Trophoblast cell (in vitro differentiated cells and primary cell): ENCODE measurements around the gene OPN3. TPM values are rescaled to one million over a fixed set of nuclear protein-coding genes. Genes with fewer than 3 reads are reported as not detected.

ENCODE experiments used
- DNase-seq, 2 donors: peaks; one replicate each; pipeline ENCODE4 v3.0.0-alpha.2; 2016
- H2AFZ ChIP-seq: 2 replicates; pipeline ENCODE4 v1.6.1; 2013; ENCODE audit warnings: low read length, moderate library complexity, mild to moderate bottlenecking; ENCODE audit not compliant: insufficient read depth, poor library complexity
- H2AK5ac ChIP-seq: 2 replicates; pipeline ENCODE4 v1.6.1; 2013; ENCODE audit warnings: mild to moderate bottlenecking, low read length
- H2BK120ac ChIP-seq: 2 replicates; pipeline ENCODE4 v1.6.1; 2013; ENCODE audit warnings: low read length, mild to moderate bottlenecking, moderate library complexity; ENCODE audit not compliant: insufficient read depth, poor library complexity
- H2BK12ac ChIP-seq: 2 replicates; pipeline ENCODE4 v1.6.1; 2013; ENCODE audit warnings: mild to moderate bottlenecking, low read length, moderate library complexity
- H2BK5ac ChIP-seq: 2 replicates; pipeline ENCODE4 v1.6.1; 2013; ENCODE audit warnings: low read length, low read depth, moderate library complexity, mild to moderate bottlenecking; ENCODE audit not compliant: poor library complexity
- H3K14ac ChIP-seq: 2 replicates; pipeline ENCODE4 v1.6.1; 2013; ENCODE audit warnings: mild to moderate bottlenecking, low read length
- H3K18ac ChIP-seq: 2 replicates; pipeline ENCODE4 v1.6.1; 2013; ENCODE audit warnings: mild to moderate bottlenecking, low read length
- H3K23ac ChIP-seq: 2 replicates; pipeline ENCODE4 v1.6.1; 2013; ENCODE audit warnings: low read length
- H3K27ac ChIP-seq: 2 replicates; pipeline ENCODE4 v1.5.1; 2013; ENCODE audit warnings: low read depth, mild to moderate bottlenecking, inconsistent platforms, low read length, moderate library complexity
- H3K27me3 ChIP-seq: 2 replicates; pipeline ENCODE4 v1.6.1; 2013; ENCODE audit warnings: inconsistent platforms, mild to moderate bottlenecking, low read length, moderate library complexity; ENCODE audit not compliant: insufficient read depth
- H3K36me3 ChIP-seq, 2 experiments: 1 replicate in 1 of 2; 2 replicates in 1 of 2; pipeline ENCODE4 v1.6.1; 2013; ENCODE audit warnings: low read length in 2 of 2, mild to moderate bottlenecking in 2 of 2, moderate library complexity in 1 of 2; ENCODE audit not compliant: insufficient read depth in 2 of 2, control insufficient read depth in 1 of 2
- H3K4ac ChIP-seq: 2 replicates; pipeline ENCODE4 v1.6.1; 2013; ENCODE audit warnings: low read depth, mild to moderate bottlenecking, low read length, moderate library complexity
- H3K4me1 ChIP-seq, 2 experiments: 1 replicate in 1 of 2; 2 replicates in 1 of 2; pipeline ENCODE4 v1.6.1; 2013; ENCODE audit warnings: low read length in 2 of 2, mild to moderate bottlenecking in 2 of 2, moderate library complexity in 1 of 2; ENCODE audit not compliant: insufficient read depth in 2 of 2, control insufficient read depth in 1 of 2
- H3K4me2 ChIP-seq: 2 replicates; pipeline ENCODE4 v1.6.1; 2013; ENCODE audit warnings: inconsistent platforms, mild to moderate bottlenecking, low read length, moderate library complexity
- H3K4me3 ChIP-seq: 2 replicates; pipeline ENCODE4 v1.5.1; 2013; ENCODE audit warnings: mild to moderate bottlenecking, low read depth, low read length, inconsistent platforms
- H3K79me1 ChIP-seq: one replicate; pipeline ENCODE4 v1.6.1; 2013; ENCODE audit warnings: low read length
- H3K79me2 ChIP-seq: 2 replicates; pipeline ENCODE4 v1.6.1; 2013; ENCODE audit warnings: low read length, mild to moderate bottlenecking; ENCODE audit not compliant: control insufficient read depth, insufficient read depth, poor library complexity
- H3K9ac ChIP-seq: 2 replicates; pipeline ENCODE4 v1.6.1; 2013; ENCODE audit warnings: mild to moderate bottlenecking, low read length
- H3K9me3 ChIP-seq: 2 replicates; pipeline ENCODE4 v1.6.1; 2013; ENCODE audit warnings: low read depth, mild to moderate bottlenecking, control low read depth, inconsistent platforms, low read length; ENCODE audit not compliant: insufficient read depth
- H4K12ac ChIP-seq: 2 replicates; pipeline ENCODE4 v1.6.1; 2013; ENCODE audit warnings: low read depth, mild to moderate bottlenecking, low read length, moderate library complexity
- H4K8ac ChIP-seq: 2 replicates; pipeline ENCODE4 v1.6.1; 2013; ENCODE audit warnings: low read depth, mild to moderate bottlenecking, low read length, moderate library complexity
- H4K91ac ChIP-seq: one replicate; pipeline ENCODE4 v1.6.1; 2013; ENCODE audit warnings: low read depth, mild to moderate bottlenecking, low read length, moderate library complexity
- WGBS: extraction: QIAGEN DNeasy Blood & Tissue Kit; methylation state at CpG from one replicate; pipeline ENCODE4 v1.1.7; 2013; ENCODE audit warnings: missing lambda C conversion rate; ENCODE audit not compliant: insufficient read length, insufficient coverage; ENCODE audit errors: extremely low coverage; 5-methylcytosine and 5-hydroxymethylcytosine counted together
- polyA plus RNA-seq: library from polyadenylated mRNA; stranded (reverse); fragments of 200-250 nt; gene quantifications from 2 replicates; pipeline ENCODE4 v1.2.3, GENCODE V29; 2013

OPN3 gene, protein sequence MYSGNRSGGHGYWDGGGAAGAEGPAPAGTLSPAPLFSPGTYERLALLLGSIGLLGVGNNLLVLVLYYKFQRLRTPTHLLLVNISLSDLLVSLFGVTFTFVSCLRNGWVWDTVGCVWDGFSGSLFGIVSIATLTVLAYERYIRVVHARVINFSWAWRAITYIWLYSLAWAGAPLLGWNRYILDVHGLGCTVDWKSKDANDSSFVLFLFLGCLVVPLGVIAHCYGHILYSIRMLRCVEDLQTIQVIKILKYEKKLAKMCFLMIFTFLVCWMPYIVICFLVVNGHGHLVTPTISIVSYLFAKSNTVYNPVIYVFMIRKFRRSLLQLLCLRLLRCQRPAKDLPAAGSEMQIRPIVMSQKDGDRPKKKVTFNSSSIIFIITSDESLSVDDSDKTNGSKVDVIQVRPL
- polyA plus RNA-seq: 211 and 231 TPM in 2 replicates

GRCh38 chr1:241640149-241640866, at the start of gene OPN3, which contains the start of gene CHML:
Gene OPN3 (minus strand): TSS chr1:241640369. CDS start chr1:241640254, 115 bp downstream.
Gene CHML (minus strand): TSS chr1:241640369. CDS start chr1:241635766, 4,603 bp downstream.
- H3K79me1 ChIP-seq: peaks cover 10% of the 10 kb centered on the region
- peak; percentile 79 to 90 for DNase-seq
- H4K12ac ChIP-seq: peak within 1 kb of the TSS; percentile 99

GRCh38 chr1:241688940-241689368, 48.8 kb upstream of the OPN3 start:
- Histone ChIP-seq H3K36me3 (no peaks in the 10 kb centered on the region), H3K23ac (no peak overlapping the region), H3K27me3 (no peaks in the 10 kb centered on the region), H2BK5ac (no peak overlapping the region), H3K79me1 (peaks cover 2% of the 10 kb centered on the region), H3K4me1 (peaks cover 0 to 2% of the 10 kb centered on the region in 2 experiments), H3K18ac (no peak overlapping the region), H4K91ac (no peak overlapping the region), H3K14ac (no peak overlapping the region), H2AFZ (no peak overlapping the region), H2BK120ac (no peak overlapping the region), H4K8ac (no peak overlapping the region), H2AK5ac (no peak overlapping the region), H3K9me3 (no peaks in the 10 kb centered on the region), H3K4me2 (peak overlapping the region; percentile 6), H4K12ac (no peak overlapping the region), H3K4ac (no peak overlapping the region), H2BK12ac (no peak overlapping the region), H3K4me3 (no peak overlapping the region), H3K9ac (no peak overlapping the region), H3K27ac (peak overlapping the region; percentile 89), H3K79me2 (no peaks in the 10 kb centered on the region)
- DNase-seq: peak; percentile 88 to 94
- no CpG with 5 or more reads among the region's 2 CpGs for WGBS

More at GRCh38 chr1:241640149-241640866, at the start of gene OPN3, which contains the start of gene CHML:
- H3K18ac ChIP-seq: peak within 1 kb of the TSS; percentile 100
- H2AK5ac ChIP-seq: peak within 1 kb of the TSS; percentile 97
- H4K8ac ChIP-seq: peak within 1 kb of the TSS; percentile 99
- peak within 1 kb of the TSS; percentile 97 for H2BK12ac ChIP-seq
- H3K27me3 ChIP-seq: no peaks in the 10 kb centered on the region
- peaks cover 3% of the 10 kb centered on the region for H3K9me3 ChIP-seq
- H3K14ac ChIP-seq: peak within 1 kb of the TSS; percentile 100
- peaks cover 9% of the 10 kb centered on the region for H3K79me2 ChIP-seq
- H2BK120ac ChIP-seq: peak within 1 kb of the TSS; percentile 99
- no CpG with 5 or more reads among the region's 81 CpGs for WGBS
- H3K4me2 ChIP-seq: peak within 1 kb of the TSS; percentile 93
- H3K27ac ChIP-seq: peak within 1 kb of the TSS; percentile 80
- H3K4ac ChIP-seq: peak within 1 kb of the TSS; percentile 100
- peak within 1 kb of the TSS; percentile 85 for H3K4me3 ChIP-seq
- peak within 1 kb of the TSS; percentile 98 for H2AFZ ChIP-seq
- peak within 1 kb of the TSS; percentile 97 for H2BK5ac ChIP-seq
- H3K23ac ChIP-seq: no peak within 1 kb of the TSS
- H4K91ac ChIP-seq: peak within 1 kb of the TSS; percentile 98
- H3K9ac ChIP-seq: peak within 1 kb of the TSS; percentile 86
- peaks cover 2 to 15% of the 10 kb centered on the region in 2 experiments for H3K4me1 ChIP-seq
- peaks cover 0 to 3% of the 10 kb centered on the region in 2 experiments for H3K36me3 ChIP-seq

GRCh38 chr1:241684108-241684507, 43.9 kb upstream of the OPN3 start:
- Histone ChIP-seq H4K8ac (no peak overlapping the region), H2BK12ac (no peak overlapping the region), H3K9ac (no peak overlapping the region), H3K4me2 (no peak overlapping the region), H2BK120ac (no peak overlapping the region), H3K4me3 (no peak overlapping the region), H4K12ac (no peak overlapping the region), H3K4ac (no peak overlapping the region), H3K23ac (no peak overlapping the region), H3K14ac (no peak overlapping the region), H3K9me3 (no peaks in the 10 kb centered on the region), H3K36me3 (no peaks in the 10 kb centered on the region), H3K27me3 (no peaks in the 10 kb centered on the region), H3K79me1 (peaks cover 2% of the 10 kb centered on the region), H3K18ac (no peak overlapping the region), H3K79me2 (no peaks in the 10 kb centered on the region), H3K27ac (no peak overlapping the region), H4K91ac (no peak overlapping the region), H2BK5ac (no peak overlapping the region), H2AK5ac (no peak overlapping the region), H2AFZ (no peak overlapping the region), H3K4me1 (peaks cover 0 to 2% of the 10 kb centered on the region in 2 experiments)
- WGBS: no CpG with 5 or more reads among the region's 1 CpG
- no peak for DNase-seq

DNA sequence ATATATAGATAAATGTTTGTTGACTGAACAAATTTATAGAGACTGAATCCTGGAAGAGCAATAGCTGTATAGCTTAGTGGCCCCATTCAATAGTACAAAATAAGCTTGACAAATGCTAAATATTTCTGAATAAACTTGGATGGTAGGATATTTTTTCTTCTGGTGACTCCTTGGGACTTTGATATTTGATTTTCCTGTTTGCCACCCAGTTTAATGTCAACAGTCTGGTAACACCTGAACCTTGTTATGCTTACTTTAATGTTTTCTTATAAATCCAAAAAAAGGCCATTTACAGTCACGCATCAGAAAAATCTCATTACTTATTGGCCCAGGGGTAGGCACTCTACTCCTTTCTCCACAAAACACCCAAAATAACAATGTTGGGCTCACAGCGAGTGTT, 42.8 kb upstream of the OPN3 start:
- no peak overlapping the region for H3K4me2 ChIP-seq
- no peak overlapping the region for H3K27ac ChIP-seq
- H4K8ac ChIP-seq: no peak overlapping the region
- H3K79me1 ChIP-seq: no peaks in the 10 kb centered on the region
- no peak for DNase-seq
- no peaks in the 10 kb centered on the region for H3K79me2 ChIP-seq
- H3K23ac ChIP-seq: no peak overlapping the region
- no peaks in the 10 kb centered on the region for H3K36me3 ChIP-seq
- no peak overlapping the region for H4K12ac ChIP-seq
- H2AFZ ChIP-seq: no peak overlapping the region
- H3K4ac ChIP-seq: no peak overlapping the region
- no peaks in the 10 kb centered on the region for H3K27me3 ChIP-seq
- no peak overlapping the region for H3K14ac ChIP-seq
- no peak overlapping the region for H3K18ac ChIP-seq
- no peaks in the 10 kb centered on the region for H3K4me1 ChIP-seq
- no peak overlapping the region for H3K4me3 ChIP-seq
- H2AK5ac ChIP-seq: no peak overlapping the region
- no peak overlapping the region for H2BK5ac ChIP-seq
- H2BK120ac ChIP-seq: no peak overlapping the region
- no peak overlapping the region for H4K91ac ChIP-seq
- WGBS: no CpG with 5 or more reads among the region's 2 CpGs
- H3K9me3 ChIP-seq: no peaks in the 10 kb centered on the region
- H2BK12ac ChIP-seq: no peak overlapping the region
- H3K9ac ChIP-seq: no peak overlapping the region
